Prostate gland (tissue), 2 donors: ENCODE data around the gene POLR1B.

ENCODE experiments used
- CTCF ChIP-seq, 4 experiments: fragments of 200-600 bp in 2 of 4; fragments of 450-650 bp in 2 of 4; sonication (generic) in 2 of 4; IDR thresholded peaks; 1 replicate in 3 of 4; 2 replicates in 1 of 4; pipeline ENCODE4 v1.5.1; 2016 to 2019; ENCODE audit warnings: antibody characterized with exemption in 4 of 4, mild to moderate bottlenecking in 2 of 4, moderate library complexity in 2 of 4
- POLR2A ChIP-seq: fragments of 450-650 bp; IDR thresholded peaks from one replicate; pipeline ENCODE4 v1.6.1; 2016; ENCODE audit warnings: antibody characterized with exemption, mild to moderate bottlenecking
- POLR2AphosphoS5 ChIP-seq: sonication (generic); formaldehyde crosslinking; IDR thresholded peaks from one replicate; pipeline ENCODE4 v1.6.1; 2017; ENCODE audit warnings: antibody characterized with exemption

- TF ChIP-seq CTCF (IDR thresholded peaks at IDR 0.05) (no peak), POLR2AphosphoS5 (no peak), POLR2A (no peak)
Observed at GRCh38 chr2:112606547-112606946, 64.3 kb downstream of the POLR1B start.
